Eye (tissue), 1 donor: ENCODE measurements around the gene YY1AP1.
"Not testable (repeated sequence)": the region's sequence is repeated elsewhere in the genome, so short reads cannot be mapped to it uniquely, and the experiment has no call there.

ENCODE experiments used
- DNase-seq: peaks from one replicate; pipeline ENCODE4 v3.0.0-alpha.2; 2015

The YY1AP1 gene

DNA sequence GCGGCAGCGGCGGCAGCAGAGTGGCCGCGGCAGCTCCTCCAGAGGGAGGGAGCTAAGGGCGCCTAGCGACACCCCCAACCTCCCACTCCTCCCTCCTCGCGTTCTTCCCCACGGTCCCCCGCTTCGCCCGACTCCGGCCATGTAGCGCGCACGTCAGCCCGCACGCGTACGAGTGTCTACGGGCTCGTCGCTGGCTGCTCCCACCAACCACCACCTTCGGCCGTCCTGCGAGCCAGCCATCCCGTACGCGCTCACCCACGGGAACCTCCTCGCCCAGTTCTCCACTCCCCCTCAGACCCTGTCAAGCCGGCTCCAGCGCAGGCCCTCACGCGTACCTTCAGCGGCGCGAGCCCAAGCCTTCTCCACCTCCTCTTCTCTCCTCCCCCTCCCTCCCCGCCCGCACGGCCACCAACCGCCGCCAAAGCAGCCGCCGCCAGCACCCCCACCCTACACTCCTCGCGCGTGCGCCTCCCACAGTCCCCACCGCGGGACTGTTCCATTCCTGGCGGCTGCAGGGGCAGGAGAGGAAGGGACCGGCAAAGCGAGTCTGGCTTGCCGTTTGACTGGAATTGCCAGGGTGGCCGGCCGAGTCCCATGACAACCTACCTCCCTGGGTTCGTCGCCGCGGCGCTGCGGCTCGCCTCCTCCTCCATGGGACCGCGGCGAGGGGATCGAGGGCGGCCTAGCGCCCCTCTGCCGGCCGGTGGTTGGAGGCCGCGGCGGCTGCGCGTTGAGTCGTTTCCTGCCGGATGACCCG, at the start of gene YY1AP1:
YY1AP1 (minus strand) TSS at position 451 of the 757 bp plus-strand sequence. CDS start 8,338 bp downstream, outside the sequence.
- DNase-seq, result peak; percentile 97

DNA sequence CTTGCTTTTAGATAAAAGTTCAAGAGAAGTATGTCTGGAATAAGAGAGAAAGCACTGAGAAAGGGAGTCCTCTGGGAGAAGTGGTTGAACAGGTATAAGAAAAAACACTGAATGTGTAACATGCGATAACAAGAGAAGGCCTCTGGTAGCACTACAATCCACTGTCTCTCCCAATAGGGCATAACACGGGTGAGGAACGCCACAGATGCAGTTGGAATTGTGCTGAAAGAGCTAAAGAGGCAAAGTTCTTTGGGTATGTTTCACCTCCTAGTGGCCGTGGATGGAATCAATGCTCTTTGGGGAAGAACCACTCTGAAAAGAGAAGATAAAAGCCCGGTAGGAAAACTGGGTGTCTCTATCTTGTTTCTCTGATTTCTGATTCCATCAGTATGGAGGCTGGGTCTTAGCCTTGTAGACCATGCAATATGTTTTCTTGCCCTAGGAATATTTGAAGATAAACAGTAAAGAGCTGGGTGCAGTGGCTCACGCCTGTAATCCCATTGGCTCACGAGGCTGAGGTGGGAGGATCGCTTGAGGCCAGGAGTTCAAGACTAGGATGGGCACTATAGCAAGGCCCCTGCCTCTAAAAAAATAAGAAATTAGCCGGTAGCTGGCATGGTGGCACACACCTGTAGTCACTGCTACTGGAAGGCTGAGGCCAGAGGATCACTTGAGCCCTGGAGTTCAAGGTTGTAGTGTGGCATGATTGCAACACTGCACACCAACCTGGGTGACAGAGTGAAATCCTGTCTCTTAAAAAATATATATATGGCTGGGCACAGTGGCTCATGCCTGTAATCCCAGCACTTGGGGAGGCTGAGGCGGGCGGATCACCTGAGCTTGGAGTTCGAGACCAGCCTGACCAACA, 40.7 kb upstream of the YY1AP1 start:
- DNase-seq, result peak; percentile 84

DNA sequence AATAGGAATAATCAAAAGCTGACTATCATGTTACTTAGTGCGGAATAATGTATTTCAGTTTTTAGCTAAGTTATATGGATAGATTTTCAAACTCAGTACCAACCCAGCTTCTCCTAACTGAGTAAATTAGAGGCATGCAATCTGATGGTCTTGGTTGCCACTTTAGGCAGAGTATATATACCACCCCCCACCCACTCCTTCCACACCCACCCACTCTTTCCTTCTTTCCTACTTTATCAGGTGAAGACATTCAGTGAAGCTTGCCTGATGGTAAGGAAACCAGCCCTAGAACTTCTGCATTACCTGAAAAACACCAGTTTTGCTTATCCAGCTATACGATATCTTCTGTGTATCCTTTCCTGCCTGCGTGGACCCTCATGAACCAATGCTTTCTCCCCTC, 36.6 kb upstream of the YY1AP1 start:
- no peak for DNase-seq

GRCh38 chr1:155719703-155720102, 31.1 kb upstream of the YY1AP1 start:
- no peak for DNase-seq

DNA sequence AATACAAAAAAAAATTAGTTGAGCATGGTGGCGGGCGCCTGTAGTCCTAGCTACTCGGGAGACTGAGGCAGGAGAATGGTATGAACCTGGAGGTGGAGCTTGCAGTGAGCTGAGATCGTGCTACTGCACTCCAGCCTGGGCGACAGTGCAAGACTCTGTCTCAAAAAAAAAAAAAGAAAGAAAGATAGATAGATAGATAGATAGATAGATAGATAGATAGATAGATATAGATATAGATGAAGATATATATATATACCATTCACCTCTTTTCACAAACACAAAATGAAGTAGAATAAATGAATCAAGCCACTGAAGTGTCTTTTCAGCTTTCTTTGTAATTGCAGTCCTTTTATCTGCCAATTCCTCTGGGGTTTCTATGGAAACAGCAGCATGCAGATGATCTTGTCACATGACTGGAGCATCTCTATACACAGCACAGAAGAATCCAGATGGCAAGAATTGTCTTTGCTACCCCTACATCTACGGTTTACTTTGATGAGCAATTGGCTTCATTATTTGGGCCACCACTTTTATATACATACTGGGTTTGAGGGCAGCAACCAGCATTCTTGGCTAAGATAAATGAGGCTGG, 30.0 kb upstream of the YY1AP1 start:
- DNase-seq, result peak; percentile 10

- no peak for DNase-seq
These were observed 28.5 kb upstream of the YY1AP1 start for GRCh38 chr1:155717041-155717440.

- DNase-seq, result no peak
These were observed 27.2 kb upstream of the YY1AP1 start for GRCh38 chr1:155715777-155716176.

- not testable (repeated sequence) for DNase-seq
These were observed 26.5 kb upstream of the YY1AP1 start for GRCh38 chr1:155715056-155715455.

DNA sequence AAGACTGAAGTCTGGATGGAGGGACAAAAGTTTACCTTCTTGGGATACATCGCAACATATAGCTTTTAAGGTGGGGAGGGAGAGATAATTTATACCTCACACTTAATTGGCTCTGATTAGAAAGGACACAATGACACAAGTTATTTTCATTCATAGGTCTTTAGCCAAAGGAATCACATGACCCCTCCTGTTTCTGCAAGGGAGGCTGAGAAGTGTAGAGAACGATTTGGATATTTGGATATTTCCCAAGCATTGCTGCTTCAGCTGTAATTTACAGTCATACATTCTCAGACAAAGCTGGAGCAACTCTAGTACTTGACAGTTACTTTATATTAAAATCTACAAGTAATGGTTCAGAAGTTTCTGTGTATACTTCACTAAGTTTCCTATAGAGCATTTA, 24.5 kb upstream of the YY1AP1 start:
- no peak for DNase-seq

DNA sequence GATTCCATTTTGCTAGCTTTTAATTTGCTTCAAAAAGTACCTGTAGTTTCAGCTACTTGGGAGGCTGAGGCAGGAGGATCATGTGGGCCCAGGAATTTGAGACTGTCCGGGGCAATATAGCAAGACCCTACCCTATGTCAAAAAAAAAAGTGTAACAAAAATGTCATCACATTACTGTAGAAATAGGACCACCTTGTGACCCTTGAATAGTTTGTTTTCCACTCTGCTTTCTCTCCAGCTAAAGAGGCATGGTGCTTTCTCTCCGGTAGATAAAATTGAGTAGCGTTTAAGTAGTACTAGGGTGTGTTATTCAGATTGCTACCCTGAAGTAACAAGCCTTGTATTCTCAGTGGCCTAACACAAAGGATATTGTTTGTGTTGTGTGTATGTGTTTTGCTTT, 24.1 kb upstream of the YY1AP1 start:
- not testable (repeated sequence) for DNase-seq

DNA sequence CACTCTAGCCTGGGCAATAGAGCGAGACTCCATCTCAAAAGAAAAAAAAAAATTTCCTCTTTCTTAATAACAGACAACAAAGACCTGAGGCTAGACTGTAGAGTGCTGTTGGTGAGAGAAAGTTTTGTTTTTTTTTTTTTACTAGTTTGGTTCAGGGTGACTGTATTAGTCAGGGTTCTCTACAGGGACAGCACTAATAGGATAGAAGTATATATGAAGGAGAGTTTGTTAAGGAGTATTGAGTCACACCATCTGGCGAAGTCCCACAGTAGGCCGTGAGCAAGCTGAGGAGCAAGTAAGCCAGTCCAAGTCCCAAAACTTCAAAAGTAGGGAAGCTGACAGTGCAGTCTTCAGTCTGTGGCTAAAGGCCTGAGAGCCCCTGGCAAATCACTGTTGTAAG, 22.9 kb upstream of the YY1AP1 start:
- DNase-seq, result not testable (repeated sequence)

DNA sequence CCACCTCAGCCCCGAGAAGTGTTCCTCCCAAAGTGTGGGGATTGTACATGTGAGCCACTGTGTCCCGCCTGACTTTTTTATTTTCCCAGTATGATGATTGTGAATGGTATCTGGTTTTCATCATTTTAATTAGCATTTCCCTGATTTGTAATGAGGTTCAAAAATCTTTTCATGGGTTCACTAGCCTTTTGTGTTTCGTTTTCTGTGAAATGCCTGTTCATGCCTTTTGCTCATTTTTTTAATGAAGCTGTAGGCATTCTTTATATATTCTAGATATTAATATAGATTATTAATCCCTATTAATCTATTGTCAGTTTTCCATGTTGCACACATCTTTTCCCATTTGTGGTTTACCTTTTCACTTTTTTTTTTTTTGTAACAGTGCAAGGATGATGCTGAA, 20.8 kb upstream of the YY1AP1 start:
- no peak for DNase-seq

DNA sequence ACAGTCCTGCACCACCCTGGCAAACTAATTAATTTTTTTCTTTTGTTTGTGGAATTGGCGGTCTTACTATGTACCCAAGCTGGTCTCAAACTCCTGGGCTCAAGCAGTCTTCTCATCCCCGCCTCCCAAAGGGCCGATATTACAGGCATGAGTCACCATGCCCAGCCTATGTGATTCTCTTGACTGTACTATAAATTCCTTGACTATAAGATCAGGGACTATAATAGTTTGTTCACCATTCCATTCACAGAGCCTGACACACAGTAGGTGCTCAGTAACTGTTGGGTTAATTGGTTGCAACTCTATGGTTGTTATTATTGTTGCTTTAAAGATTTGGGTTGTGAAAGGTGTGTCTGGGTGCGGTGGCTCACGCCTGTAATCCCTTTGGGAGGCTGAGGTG, 17.6 kb upstream of the YY1AP1 start:
- DNase-seq, result no peak

- DNase-seq, result not testable (repeated sequence)
These were observed 15.8 kb upstream of the YY1AP1 start for GRCh38 chr1:155704414-155704813.

GRCh38 chr1:155703216-155703615, 14.6 kb upstream of the YY1AP1 start:
- no peak for DNase-seq

DNA sequence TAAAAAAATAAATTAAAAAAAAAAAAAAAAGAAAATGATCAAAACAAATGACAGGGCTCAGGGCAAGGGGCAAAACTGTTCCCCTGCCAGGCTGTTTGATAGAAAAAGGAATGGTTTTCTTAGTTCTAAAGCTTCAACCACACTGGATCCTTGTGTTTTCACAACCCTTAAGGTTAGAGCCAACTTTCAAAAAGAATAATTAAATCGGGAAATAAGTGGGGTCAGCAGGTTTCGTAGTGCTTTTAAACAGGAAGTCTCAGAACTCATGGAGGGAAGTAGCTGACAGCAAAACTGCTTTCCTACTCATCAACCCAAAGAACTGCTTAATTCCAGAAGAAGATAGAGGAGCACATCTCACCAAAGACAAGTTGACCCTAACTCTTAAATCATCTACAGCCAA, 13.1 kb upstream of the YY1AP1 start:
- not testable (repeated sequence) for DNase-seq

DNA sequence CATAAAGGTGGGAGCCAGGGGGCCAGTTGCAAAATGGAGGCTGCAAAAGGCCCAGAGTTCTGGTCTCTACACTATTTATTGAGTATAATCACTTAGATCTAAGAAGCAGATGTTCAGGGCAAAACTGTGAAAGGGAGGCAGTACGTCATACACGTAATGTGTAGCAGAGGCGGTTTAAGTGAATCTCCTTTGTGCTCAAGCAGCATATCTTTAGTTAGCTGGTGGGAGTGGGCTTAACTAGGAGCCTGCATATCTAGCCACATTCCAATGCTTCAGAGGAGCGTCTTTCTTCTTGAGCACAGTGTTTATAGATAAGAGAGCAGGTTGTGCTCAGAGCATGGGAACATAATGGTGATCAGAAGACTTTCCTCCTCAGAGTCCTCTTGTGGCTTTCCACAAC, 10.5 kb upstream of the YY1AP1 start:
- DNase-seq, result not testable (repeated sequence)

GRCh38 chr1:155698382-155699038, 9.9 kb upstream of the YY1AP1 start:
- no peak for DNase-seq

DNA sequence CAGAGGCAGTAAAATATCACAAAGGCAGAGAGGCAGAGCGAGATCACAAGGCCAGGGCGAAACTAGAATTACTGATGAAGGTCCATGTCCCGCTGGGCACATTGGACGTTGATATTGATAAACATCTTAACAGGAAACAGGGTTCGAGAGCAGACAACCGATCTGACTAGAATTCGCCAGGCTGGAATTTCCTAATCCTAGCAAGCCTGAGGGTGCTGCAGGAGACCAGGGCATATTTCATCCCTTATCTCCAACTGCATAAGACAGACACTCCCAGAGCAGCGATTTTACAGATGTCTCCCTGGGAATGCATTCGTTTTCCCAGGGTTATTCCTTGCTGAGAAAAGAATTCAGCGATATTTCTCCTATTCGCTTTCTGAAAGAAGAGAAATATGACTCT, 9.0 kb upstream of the YY1AP1 start:
- DNase-seq, result not testable (repeated sequence)

DNA sequence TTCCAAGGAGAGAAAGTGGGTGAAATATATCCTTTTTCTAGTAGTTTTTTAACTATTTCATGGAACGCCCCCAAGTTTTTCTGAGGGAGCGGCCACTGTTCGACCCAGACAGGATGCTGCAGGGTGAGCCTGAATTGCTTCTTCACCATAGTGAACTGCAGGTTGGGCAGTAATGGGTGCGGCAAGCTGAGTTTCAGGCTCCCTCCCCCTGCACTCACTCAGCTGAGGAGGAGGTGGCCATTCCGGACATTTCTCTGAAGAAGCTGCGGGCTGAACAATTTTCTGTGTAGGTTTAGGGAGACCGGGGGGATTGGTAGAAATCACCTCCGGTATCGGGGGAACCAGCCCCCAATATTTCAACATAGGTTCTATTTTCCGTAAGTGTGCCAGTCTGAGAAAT, 8.5 kb upstream of the YY1AP1 start:
- DNase-seq, result no peak

DNA sequence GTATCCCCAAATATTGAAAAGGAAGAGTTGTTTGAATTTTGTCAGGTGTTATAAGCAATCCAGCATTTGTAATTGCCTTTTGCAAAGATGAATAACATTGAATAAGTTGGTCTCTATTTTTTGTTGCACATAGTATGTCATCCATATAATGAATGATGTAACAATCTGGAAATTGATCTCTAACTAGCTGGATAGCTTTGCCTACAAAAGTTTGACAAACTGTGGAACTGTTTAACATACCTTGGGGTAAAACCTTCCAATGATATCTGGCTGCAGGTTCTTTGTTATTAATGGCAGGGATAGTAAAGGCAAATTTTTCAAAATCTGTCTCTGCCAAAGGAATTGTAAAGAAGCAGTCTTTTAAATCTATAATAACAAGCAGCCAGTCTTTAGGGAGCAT, 8.0 kb upstream of the YY1AP1 start:
- no peak for DNase-seq

- DNase-seq, result no peak
These were observed 7.0 kb upstream of the YY1AP1 start for GRCh38 chr1:155695608-155696007.

GRCh38 chr1:155695072-155695471, 6.5 kb upstream of the YY1AP1 start:
- DNase-seq, result no peak
